BLaER1 (cell line): ENCODE results near the gene PRKG1.

ENCODE experiments used
- H3K27ac ChIP-seq: shearing (Covaris generic); formaldehyde crosslinking; 2 replicates; pipeline ENCODE4 v1.8.1; 2022
- H3K27me3 ChIP-seq: shearing (Covaris generic); formaldehyde crosslinking; 2 replicates; pipeline ENCODE4 v1.8.1; 2022
- H3K36me3 ChIP-seq: shearing (Covaris generic); formaldehyde crosslinking; 2 replicates; pipeline ENCODE4 v1.8.1; 2022
- H3K4me1 ChIP-seq: shearing (Covaris generic); formaldehyde crosslinking; 2 replicates; pipeline ENCODE4 v1.8.1; 2022
- H3K4me2 ChIP-seq: shearing (Covaris generic); formaldehyde crosslinking; 2 replicates; pipeline ENCODE4 v1.8.1; 2022
- H3K4me3 ChIP-seq: shearing (Covaris generic); formaldehyde crosslinking; 2 replicates; pipeline ENCODE4 v1.8.1; 2022
- H3K9ac ChIP-seq: shearing (Covaris generic); formaldehyde crosslinking; 2 replicates; pipeline ENCODE4 v1.8.1; 2022
- H3K9me3 ChIP-seq: shearing (Covaris generic); formaldehyde crosslinking; 2 replicates; pipeline ENCODE4 v1.8.1; 2022
- H4K20me1 ChIP-seq: shearing (Covaris generic); formaldehyde crosslinking; 2 replicates; pipeline ENCODE4 v1.8.1; 2022
- Cebpa-rat ChIP-seq: shearing (Covaris generic); IDR thresholded peaks from 2 replicates; pipeline ENCODE4 v1.8.1; 2022

The PRKG1 gene

DNA sequence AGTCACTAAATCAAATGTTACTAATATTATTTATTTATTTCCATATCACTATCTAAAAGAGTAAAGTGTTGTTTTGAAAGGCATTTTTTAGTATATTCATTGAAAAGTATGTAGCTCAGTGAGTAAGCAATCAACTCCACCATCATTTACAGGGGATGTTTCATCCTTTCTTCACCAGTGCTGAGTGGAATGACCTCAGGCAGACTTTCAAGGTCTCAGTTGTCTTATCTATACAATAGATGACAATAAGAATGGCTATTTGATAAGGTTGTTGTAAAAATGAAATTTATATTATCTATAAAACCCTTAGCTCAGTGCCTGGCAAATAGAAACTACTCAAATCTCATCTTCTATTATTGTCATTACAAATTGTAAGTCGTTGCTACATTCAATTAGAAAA lies 829.4 kb downstream of the PRKG1 start:
- Histone ChIP-seq H3K27me3 (no peaks in the 10 kb centered on the region), H3K4me3 (no peak overlapping the region), H3K9me3 (no peaks in the 10 kb centered on the region), H3K9ac (no peak overlapping the region), H3K4me2 (no peak overlapping the region), H3K4me1 (no peaks in the 10 kb centered on the region), H3K36me3 (no peaks in the 10 kb centered on the region), H3K27ac (no peak overlapping the region), H4K20me1 (no peaks in the 10 kb centered on the region)
- no peak for TF ChIP-seq Cebpa-rat

- Histone ChIP-seq H3K4me1 (no peaks in the 10 kb centered on the region), H3K36me3 (no peaks in the 10 kb centered on the region), H3K4me3 (no peak overlapping the region), H3K9me3 (no peaks in the 10 kb centered on the region), H4K20me1 (no peaks in the 10 kb centered on the region), H3K27me3 (no peaks in the 10 kb centered on the region), H3K4me2 (no peak overlapping the region), H3K27ac (no peak overlapping the region), H3K9ac (no peak overlapping the region)
- no peak for TF ChIP-seq Cebpa-rat
Measured at GRCh38 chr10:51905032-51905431, 830.7 kb downstream of the PRKG1 start.

DNA sequence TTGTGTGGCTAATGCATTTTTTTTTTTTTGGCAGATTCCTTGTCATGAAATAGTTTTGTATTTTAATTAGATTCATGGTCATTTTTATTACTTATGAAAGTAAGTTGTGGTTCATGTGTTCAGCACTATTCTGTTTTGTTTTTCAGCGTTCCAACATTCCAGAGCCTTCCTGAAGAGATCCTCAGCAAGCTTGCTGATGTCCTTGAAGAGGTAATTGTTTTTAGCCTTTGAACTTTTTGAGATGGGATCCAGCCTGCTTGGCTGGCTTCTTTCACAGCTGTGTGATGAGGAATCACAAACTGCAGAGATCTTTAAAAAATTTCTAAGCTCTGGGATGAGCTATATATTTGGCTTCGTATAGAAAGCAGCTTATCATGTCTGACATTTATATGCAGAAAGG lies 833.1 kb downstream of the PRKG1 start:
- Histone ChIP-seq H3K4me1 (no peaks in the 10 kb centered on the region), H3K27me3 (no peaks in the 10 kb centered on the region), H3K4me2 (no peak overlapping the region), H4K20me1 (no peaks in the 10 kb centered on the region), H3K4me3 (no peak overlapping the region), H3K36me3 (no peaks in the 10 kb centered on the region), H3K9me3 (no peaks in the 10 kb centered on the region), H3K9ac (no peak overlapping the region), H3K27ac (no peak overlapping the region)
- TF ChIP-seq Cebpa-rat: no peak

GRCh38 chr10:51910189-51910588 lies 835.9 kb downstream of the PRKG1 start:
- no peak overlapping the region for H3K9ac ChIP-seq
- no peak overlapping the region for H3K4me3 ChIP-seq
- no peak overlapping the region for H3K27ac ChIP-seq
- H4K20me1 ChIP-seq: no peaks in the 10 kb centered on the region
- H3K36me3 ChIP-seq: no peaks in the 10 kb centered on the region
- no peaks in the 10 kb centered on the region for H3K9me3 ChIP-seq
- H3K4me2 ChIP-seq: no peak overlapping the region
- no peak for TF ChIP-seq Cebpa-rat
- H3K4me1 ChIP-seq: no peaks in the 10 kb centered on the region
- no peaks in the 10 kb centered on the region for H3K27me3 ChIP-seq

DNA sequence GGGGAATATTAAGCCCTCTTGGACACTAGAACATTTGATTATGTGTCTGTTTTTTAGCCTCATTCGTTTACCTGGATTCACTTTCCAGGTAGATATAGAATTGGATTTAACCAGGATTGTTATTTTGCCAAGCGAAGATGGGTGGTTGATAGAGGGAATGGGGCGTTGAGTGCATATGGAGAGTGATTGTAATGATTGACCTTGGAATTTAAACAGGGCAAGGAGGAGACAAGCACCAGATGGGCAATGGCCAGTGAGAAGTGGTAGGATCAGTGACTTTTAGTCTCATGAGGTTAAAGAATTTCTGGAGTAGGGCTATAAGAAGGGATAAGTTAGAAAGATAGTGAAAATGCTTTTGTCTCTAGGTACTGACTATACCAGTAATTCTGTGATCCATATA lies 836.3 kb downstream of the PRKG1 start:
- H3K9me3 ChIP-seq: no peaks in the 10 kb centered on the region
- TF ChIP-seq Cebpa-rat: no peak

DNA sequence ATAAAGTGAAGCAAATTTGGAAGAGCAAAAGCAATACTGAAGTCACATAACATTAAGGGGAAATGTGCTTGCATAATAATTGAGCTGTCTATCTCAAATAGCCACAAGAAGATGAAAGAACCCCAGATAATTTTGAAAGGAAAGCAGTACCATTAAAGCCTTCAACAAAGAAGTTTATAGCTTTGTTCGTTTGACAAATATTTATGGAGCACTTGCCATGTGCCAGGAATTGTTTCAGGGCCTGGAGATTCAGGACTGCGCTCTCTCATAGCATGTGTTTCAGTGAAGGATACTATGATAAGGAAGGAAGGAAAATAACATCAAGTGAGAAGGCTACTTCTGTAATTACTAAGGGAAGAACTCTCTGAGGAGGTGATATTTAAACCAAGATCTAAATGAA lies 837.4 kb downstream of the PRKG1 start:
- no peaks in the 10 kb centered on the region for H4K20me1 ChIP-seq
- TF ChIP-seq Cebpa-rat: no peak
- no peak overlapping the region for H3K27ac ChIP-seq

More for the DNA sequence above, 836.3 kb downstream of the PRKG1 start:
- H3K36me3 ChIP-seq: no peaks in the 10 kb centered on the region
- H3K9ac ChIP-seq: no peak overlapping the region
- no peak overlapping the region for H3K27ac ChIP-seq
- no peak overlapping the region for H3K4me3 ChIP-seq
- no peaks in the 10 kb centered on the region for H3K27me3 ChIP-seq
- no peak overlapping the region for H3K4me2 ChIP-seq
- H3K4me1 ChIP-seq: no peaks in the 10 kb centered on the region
- no peaks in the 10 kb centered on the region for H4K20me1 ChIP-seq

GRCh38 chr10:51915031-51915542 lies 840.8 kb downstream of the PRKG1 start:
- no peak overlapping the region for H3K9ac ChIP-seq
- H3K36me3 ChIP-seq: no peaks in the 10 kb centered on the region
- H3K9me3 ChIP-seq: no peaks in the 10 kb centered on the region
- H3K27me3 ChIP-seq: no peaks in the 10 kb centered on the region
- H3K4me3 ChIP-seq: no peak overlapping the region
- no peaks in the 10 kb centered on the region for H3K4me1 ChIP-seq
- TF ChIP-seq Cebpa-rat: no peak
- H3K27ac ChIP-seq: no peak overlapping the region
- H4K20me1 ChIP-seq: no peaks in the 10 kb centered on the region
- no peak overlapping the region for H3K4me2 ChIP-seq

More for the DNA sequence above, 837.4 kb downstream of the PRKG1 start:
- Histone ChIP-seq H3K4me2 (no peak overlapping the region), H3K9ac (no peak overlapping the region), H3K9me3 (no peaks in the 10 kb centered on the region), H3K27me3 (no peaks in the 10 kb centered on the region), H3K4me1 (no peaks in the 10 kb centered on the region), H3K36me3 (no peaks in the 10 kb centered on the region), H3K4me3 (no peak overlapping the region)

- H3K27ac ChIP-seq: no peak overlapping the region
- no peak overlapping the region for H3K4me2 ChIP-seq
- no peak overlapping the region for H3K9ac ChIP-seq
- H3K9me3 ChIP-seq: no peaks in the 10 kb centered on the region
- H4K20me1 ChIP-seq: no peaks in the 10 kb centered on the region
- H3K4me3 ChIP-seq: no peak overlapping the region
- no peaks in the 10 kb centered on the region for H3K4me1 ChIP-seq
- no peaks in the 10 kb centered on the region for H3K36me3 ChIP-seq
- TF ChIP-seq Cebpa-rat: no peak
- H3K27me3 ChIP-seq: no peaks in the 10 kb centered on the region
Measured at GRCh38 chr10:51918440-51918839, 844.2 kb downstream of the PRKG1 start.

DNA sequence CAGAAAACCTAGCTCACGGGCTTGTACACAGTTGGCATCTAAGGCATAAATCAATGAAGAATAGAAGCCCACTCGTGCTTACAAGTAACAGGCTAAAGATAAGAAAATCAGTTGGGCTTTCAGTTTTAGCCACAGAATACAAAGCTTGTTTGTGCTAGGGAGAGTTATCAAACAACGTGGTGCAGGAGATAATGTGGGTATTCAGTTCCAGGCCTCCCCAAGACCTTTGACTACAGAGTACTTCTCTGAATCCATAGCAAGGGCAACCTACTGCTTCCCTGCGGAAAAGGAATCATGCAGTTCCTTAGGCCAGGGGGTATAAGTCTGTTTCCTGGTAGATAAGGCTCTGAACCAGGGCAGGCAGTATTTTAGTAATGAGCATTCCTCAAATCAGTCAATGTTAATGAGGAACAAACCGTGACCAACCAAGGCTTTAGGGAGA lies 844.6 kb downstream of the PRKG1 start:
- Histone ChIP-seq H3K9ac (no peak overlapping the region), H3K4me2 (no peak overlapping the region), H3K36me3 (no peaks in the 10 kb centered on the region), H3K27ac (no peak overlapping the region), H3K27me3 (no peaks in the 10 kb centered on the region), H4K20me1 (no peaks in the 10 kb centered on the region), H3K4me1 (no peaks in the 10 kb centered on the region), H3K9me3 (no peaks in the 10 kb centered on the region), H3K4me3 (no peak overlapping the region)
- TF ChIP-seq Cebpa-rat: no peak

DNA sequence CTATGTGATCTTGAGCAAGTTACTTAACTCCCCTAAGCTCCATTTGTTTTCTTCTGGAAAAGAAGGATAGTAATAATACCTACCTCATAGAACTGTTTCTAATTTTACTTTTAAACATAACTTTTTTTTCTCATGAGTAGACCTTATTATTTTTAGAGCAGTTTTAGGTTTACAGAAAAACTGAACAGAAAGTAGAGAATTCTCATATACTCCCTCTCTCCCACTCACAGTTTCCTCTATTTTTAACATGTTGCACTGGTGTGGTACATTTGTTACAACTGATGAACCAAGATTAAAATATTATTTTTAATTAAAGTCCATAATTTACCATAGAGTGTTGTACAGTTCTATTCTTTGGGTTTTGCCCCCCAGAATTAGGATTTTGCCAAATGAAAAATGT lies 846.4 kb downstream of the PRKG1 start:
- Histone ChIP-seq H3K27ac (no peak overlapping the region), H3K9me3 (no peaks in the 10 kb centered on the region), H3K4me1 (no peaks in the 10 kb centered on the region), H3K36me3 (no peaks in the 10 kb centered on the region), H3K4me2 (no peak overlapping the region), H4K20me1 (no peaks in the 10 kb centered on the region), H3K4me3 (no peak overlapping the region), H3K9ac (no peak overlapping the region), H3K27me3 (no peaks in the 10 kb centered on the region)
- no peak for TF ChIP-seq Cebpa-rat

DNA sequence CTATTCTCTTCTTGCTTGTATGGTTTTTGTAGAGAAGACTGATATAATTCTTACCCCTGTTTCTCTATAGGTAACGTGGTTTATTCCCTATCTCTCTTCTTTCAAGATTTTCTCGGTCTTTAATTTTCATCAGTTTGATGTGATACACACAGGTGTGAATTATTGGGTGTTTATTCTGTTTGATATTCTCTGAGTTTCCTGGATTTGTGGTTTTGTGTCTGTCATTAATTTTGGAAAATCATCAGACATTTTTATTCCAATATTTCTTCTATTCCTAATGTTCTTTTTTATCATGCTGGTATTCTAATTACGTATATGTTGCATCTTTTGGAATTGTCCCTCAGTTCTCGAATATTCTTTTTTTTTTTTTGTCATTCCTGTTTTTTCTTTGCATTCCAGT lies 850.1 kb downstream of the PRKG1 start:
- Histone ChIP-seq H3K9ac (no peak overlapping the region), H3K9me3 (no peaks in the 10 kb centered on the region), H3K4me1 (no peaks in the 10 kb centered on the region), H3K4me2 (no peak overlapping the region), H4K20me1 (no peaks in the 10 kb centered on the region), H3K27me3 (no peaks in the 10 kb centered on the region), H3K27ac (no peak overlapping the region), H3K4me3 (no peak overlapping the region), H3K36me3 (no peaks in the 10 kb centered on the region)
- no peak for TF ChIP-seq Cebpa-rat
